Measurements from ENCODE around the gene CALHM5.
A peak's percentile ranks its signal among the peaks of the same experiment; 100 is the strongest.

Gene CALHM5

DNA sequence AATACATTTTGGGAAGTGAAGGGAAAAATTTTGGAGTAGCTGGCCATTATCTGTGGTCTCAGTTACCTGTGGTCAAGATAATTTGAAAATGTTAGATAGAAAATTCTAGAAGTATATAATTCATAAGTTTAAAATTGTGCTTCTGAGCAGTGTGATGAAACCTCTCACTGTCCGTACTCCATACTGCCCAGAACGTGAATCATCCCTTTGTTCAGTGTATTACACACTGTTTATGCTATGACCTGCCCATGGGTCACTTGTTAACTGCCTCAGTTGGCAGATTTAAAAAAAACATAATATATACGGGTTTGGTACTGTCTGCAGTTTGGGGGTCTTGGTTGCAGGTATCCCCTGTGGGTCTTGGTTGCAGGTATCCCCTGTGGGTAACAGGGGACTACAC, 4.1 kb upstream of the CALHM5 start:
- no peak for DNase-seq (ENCODE audit: low read depth, low spot score)

- no peak for DNase-seq (ENCODE audit: low read depth, low spot score)
Observed at GRCh38 chr6:116508527-116508926, 2.9 kb upstream of the CALHM5 start.

DNA sequence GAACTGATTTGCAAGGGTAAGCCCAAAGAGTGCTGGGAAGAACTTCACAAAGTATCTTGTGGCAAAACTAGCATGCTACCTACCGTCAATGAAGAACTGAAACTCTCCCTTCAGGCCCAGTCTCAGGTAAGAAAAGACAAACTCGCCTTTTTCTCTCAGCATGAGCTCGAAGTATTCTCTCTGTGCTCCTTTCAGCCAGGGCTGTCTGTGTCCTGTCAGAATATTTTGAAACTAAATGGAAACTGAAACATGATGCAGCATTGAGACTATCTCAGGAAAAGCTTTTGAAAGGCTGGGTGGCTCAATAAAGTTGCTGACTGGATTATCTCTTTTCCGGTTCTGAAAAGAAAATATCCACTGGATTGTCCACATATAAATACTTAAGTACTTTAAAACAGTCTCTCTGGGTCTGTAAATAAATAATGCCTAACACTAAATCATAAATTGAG, 696 bp downstream of the CALHM5 start:
- DNase-seq (ENCODE audit: low read depth, low spot score): no peak

GRCh38 chr6:116512734-116513133, 1.3 kb downstream of the CALHM5 start:
- DNase-seq (ENCODE audit: low read depth, low spot score): no peak

GRCh38 chr6:116513224-116513875, 1.9 kb downstream of the CALHM5 start:
- DNase-seq (ENCODE audit: low read depth, low spot score): no peak

GRCh38 chr6:116514111-116514510, 2.7 kb downstream of the CALHM5 start:
- DNase-seq (ENCODE audit: low read depth, low spot score): no peak

GRCh38 chr6:116515141-116515540, 3.7 kb downstream of the CALHM5 start:
- DNase-seq (ENCODE audit: low read depth, low spot score): no peak

DNA sequence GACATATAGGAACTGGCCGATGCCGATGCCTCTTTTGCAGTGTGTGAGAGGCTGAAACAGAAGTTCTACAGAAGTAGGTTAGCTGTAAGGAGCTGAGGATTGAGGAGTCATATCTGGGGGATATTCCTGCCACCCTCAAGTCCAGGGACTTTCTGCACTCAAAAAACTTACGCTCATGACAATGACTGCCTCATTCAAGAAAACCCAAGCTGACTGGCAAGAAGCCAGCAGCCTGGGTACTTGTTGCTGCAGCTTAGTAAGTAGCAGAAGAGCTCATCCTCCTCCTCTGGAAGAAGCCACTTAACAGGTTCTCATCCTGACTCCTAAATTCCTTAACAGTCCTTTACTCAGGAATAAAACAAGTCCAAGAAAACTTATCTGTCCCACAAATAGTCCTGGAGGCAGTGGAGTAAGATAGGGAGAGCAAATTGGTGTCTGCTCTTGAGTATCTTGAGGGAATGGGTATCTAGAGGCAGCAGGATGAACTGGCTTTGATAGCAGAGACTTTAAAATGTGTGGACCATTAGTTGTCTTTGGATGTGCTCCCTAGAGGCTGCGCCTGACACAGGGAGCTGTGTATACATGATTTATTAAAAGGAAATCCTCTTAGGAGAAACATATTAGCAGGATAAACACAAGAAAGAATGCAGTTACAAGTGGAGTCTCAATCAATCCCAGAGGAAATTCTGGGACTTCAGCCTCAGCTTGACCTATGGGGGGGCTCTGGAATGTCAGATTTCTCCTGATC, 7.4 kb downstream of the CALHM5 start:
- DNase-seq (ENCODE audit: low read depth, low spot score): no peak

- DNase-seq (ENCODE audit: low read depth, low spot score): no peak
Observed at GRCh38 chr6:116522896-116523295, 11.5 kb downstream of the CALHM5 start.

DNA sequence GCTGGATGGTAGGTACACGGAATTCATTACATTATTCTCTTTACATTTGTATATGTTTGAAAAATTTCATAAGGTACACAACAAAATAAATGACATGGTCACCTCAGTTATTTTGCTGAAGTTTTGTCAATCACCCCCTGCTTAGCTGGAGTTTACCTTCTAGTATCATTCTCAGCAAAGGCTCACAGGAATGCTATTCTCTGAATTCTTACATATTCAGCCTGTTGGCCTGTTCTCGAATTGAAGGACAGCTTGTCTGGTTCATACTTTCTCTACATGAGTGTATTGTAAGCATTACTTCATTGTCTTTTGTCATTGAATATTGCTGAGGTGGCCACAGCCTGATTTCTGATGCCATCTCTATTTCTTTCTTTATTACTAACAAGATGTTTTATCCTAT, 12.8 kb downstream of the CALHM5 start:
- DNase-seq (ENCODE audit: low read depth, low spot score): no peak

GRCh38 chr6:116528133-116528532, 16.7 kb downstream of the CALHM5 start:
- no peak for DNase-seq (ENCODE audit: low read depth, low spot score)

DNA sequence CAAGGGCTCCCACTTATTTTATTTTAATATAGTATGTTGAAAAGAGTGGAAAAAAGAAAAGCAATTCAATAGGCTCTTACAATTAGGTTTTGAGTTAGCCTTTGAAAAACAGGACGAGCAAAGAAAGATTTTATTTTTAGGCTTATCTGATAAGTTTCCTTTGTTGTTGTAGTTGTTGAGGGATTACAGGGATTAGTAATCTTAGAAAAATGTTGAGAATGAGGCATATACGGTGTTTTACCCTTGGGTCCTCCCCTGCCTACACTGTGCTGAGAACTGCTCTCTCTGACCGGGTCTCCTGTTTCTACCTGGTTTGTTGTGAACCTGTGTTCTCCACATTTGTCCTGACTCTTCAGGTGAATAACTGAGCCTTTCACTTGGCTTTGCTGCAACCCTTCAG, 17.3 kb downstream of the CALHM5 start:
- peak; percentile 18 for DNase-seq (ENCODE audit: low read depth, low spot score)

- no peak for DNase-seq (ENCODE audit: low read depth, low spot score)
Observed at GRCh38 chr6:116529466-116530290, 18.2 kb downstream of the CALHM5 start.

DNA sequence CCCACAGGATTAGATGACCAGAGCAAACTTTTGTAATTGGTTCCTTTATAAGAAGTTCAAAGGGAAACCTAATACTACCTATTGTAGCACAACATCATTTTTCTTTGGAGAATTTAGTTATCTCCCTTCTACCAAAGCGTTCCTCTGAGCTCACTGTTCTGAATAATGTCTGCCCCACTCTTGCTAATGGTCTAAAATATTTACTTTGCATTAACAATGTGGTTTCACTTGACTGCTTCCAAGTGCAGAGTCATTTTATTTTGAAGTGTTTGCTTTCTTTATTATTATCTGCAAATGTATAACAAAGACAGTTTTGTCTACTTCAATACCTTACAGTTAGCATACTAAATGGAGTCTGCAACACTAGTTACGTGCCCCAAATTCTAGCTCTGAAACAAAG, 19.0 kb downstream of the CALHM5 start:
- no peak for DNase-seq (ENCODE audit: low read depth, low spot score)

DNA sequence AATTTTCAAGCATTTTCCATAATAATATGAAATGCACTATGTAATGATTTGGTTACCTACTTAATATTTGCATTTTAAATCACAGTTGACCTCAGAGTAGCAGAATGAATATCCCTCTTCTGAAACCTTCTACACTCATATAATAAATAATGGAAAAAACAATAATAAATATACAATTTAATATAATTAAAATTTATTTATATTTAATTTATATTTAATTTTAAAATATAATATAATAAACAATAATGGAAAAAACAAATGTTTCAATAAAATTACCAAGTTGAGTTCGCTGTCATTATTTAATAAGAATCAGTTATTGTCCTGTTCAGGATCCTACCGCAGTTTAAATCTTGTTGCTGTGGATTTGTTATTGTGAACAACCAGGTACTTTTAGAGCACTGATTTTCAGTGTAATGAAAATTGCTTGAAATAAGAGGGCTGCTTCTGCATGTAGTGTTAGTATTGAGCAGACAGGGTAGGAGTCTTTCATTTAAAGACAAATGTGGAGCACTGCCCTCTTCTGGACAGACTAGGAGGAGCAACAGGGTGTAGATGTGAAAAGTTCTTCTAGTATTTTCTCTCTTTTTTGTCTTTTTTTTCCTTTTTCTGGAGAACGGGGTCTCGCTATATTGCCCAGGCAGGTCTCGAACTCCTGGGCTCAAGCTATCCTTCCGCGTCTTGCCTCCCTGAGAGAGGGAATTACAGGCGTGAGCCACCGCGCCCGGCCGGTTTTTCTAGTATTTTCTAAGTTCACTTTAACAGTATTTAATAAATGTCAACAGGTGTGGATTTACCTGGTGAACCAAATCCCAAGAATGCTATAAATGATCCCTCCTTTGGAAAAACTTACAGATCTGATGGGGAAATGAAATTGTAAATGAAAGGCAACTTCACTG, 20.5 kb downstream of the CALHM5 start:
- peak; percentile 46 for DNase-seq (ENCODE audit: low read depth, low spot score)

DNA sequence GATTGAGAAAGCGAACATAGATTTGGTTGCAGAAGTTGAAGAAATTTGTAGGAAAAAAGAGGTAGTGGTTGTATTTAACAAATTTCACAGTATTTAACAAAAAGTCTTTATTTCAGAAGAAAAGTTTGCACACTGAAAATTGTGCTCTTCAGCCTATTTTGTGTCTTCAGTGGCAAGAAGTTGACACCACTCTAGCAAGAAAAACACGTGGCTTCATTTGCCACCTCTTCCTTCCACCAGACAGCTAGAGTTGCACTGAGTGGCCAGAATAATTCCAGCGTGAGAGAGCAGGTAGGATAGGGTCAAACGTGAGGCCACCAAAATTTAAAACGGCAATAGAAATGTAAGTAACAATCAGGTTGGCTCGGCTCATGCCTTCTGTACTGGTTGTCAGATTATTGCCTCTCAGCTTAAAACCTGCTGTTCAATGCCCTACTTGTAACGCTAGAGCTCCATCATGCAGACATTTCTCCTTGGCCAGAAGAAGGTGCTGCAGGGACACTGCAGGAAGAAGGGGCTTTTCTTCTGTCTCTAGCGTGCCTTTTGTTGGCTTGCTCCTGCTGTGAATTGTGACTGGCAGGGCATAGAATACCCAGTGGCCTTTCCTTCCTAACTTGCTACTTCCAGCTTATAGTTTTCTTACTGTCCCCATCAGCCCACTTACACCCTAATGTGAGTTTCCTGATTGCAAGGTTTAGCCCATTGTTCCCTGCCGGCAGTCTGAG, 22.0 kb downstream of the CALHM5 start:
- peak; percentile 47 for DNase-seq (ENCODE audit: low read depth, low spot score)

DNA sequence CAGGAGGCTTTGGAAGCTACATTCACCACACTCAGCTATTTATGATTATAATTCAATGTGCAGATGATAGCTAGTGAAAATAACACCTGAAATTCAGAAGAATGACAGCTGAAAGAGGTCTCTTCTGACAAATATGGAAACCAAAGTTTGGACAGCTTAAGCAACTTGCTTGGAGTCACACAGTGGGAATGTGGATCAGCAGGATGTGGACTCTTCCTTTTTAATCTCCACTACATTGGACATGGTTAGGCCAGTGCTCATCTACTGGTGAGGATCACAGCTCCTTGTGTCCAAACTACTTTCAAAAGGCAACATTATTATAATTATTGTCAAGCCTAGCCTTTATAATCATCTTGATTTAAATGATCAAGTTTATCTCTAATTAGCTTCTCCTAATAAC, 23.7 kb downstream of the CALHM5 start:
- no peak for DNase-seq (ENCODE audit: low read depth, low spot score)

GRCh38 chr6:116536216-116536621, 24.8 kb downstream of the CALHM5 start:
- peak; percentile 29 for DNase-seq (ENCODE audit: low read depth, low spot score)

GRCh38 chr6:116542426-116542825, 31.0 kb downstream of the CALHM5 start:
- DNase-seq (ENCODE audit: low read depth, low spot score): no peak

DNA sequence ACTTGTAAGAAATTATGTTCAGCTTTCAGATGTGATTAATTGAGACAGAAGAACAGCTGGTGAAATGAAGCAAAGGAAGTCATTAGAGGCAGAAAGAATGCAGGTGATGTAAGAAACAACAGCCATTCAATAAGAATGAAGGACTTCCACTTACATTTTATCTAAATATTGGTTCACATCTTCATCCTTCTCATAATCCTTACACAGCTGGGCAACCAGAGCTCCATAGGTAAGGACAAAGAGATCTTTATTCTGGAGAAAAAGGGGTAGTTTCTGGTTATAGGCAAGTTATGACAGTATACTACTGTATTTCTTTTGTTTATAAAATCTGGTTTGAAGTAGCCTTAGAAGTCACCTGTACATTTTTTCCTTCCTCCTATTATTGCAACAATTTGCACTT, 31.7 kb downstream of the CALHM5 start:
- DNase-seq (ENCODE audit: low read depth, low spot score): no peak

- DNase-seq (ENCODE audit: low read depth, low spot score): no peak
Observed at GRCh38 chr6:116545651-116546050, 34.2 kb downstream of the CALHM5 start, which contains the start of gene TRAPPC3L. TRAPPC3L (minus strand) TSS chr6:116545684; CDS start chr6:116545514, 170 bp downstream.

Measured in ELF-1 (cell line).